Stimulated activated CD4-positive, alpha-beta T cell treated with anti-CD3 and anti-CD28 coated beads, Interleukin-12 subunit alpha, Interleukin-12 subunit beta, amount 100 ng/mL, for 4 hours (primary cell): ENCODE results near the gene TLX1.

Experiments used
- DNase-seq: peaks from one replicate; pipeline ENCODE4 v3.0.0-alpha.2; 2020

The TLX1 gene

DNA sequence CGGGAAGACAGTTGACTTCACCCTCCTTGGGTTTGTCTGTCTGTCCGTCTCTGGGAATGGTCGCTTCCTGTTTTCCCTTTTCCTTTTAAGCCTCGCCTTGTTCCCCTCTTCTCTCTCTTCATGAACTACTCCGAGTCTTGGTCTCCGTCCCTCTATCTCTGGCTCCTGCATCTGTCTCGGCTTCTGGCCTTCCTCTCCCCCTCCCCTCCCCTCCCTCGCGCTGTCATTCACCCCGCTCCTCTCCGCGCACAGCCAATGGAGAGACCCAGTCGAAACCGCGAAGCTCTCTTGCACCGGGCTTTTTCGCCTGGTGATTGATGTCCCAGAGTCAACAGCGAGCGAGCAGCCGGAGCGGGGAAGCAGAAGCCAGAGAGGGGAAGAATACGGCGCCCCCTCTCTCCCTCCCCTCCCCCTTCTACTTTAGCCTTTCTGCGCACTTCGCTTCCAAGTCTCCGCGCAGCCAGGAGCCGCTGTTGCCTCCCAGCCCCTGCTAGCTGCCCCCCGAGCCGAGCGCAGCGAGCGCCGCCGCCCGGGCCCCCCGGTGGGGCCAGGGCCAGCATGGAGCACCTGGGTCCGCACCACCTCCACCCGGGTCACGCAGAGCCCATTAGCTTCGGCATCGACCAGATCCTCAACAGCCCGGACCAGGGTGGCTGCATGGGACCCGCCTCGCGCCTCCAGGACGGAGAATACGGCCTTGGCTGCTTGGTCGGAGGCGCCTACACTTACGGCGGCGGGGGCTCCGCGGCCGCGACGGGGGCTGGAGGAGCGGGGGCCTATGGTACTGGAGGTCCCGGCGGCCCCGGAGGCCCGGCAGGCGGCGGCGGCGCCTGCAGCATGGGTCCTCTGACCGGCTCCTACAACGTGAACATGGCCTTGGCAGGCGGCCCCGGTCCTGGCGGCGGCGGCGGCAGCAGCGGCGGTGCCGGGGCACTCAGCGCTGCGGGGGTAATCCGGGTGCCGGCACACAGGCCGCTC lies at the start of gene TLX1:
TSS of gene TLX1 (plus strand) at position 317 of the 978 bp plus-strand sequence. CDS start at position 559, 242 bp downstream.
- no peak for DNase-seq

DNA sequence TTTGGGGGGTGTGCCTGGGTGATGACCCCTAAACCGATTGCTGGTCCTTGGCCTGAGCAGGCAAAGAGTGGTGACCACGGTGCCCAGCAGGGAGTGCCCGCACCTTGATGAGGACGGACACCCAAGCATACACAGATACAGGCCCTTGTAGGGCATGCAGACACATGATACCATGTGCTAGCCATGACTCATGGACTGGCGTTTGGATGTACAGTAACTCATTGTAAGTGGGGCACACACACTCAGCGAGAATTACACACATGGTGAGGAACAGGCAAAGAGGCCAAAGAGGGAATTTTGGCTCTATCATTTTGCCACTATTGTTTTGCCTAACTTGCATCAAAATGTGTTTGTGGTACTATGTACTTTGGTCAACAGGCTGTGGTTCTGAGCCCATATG lies 45.3 kb upstream of the TLX1 start:
- no peak for DNase-seq

DNA sequence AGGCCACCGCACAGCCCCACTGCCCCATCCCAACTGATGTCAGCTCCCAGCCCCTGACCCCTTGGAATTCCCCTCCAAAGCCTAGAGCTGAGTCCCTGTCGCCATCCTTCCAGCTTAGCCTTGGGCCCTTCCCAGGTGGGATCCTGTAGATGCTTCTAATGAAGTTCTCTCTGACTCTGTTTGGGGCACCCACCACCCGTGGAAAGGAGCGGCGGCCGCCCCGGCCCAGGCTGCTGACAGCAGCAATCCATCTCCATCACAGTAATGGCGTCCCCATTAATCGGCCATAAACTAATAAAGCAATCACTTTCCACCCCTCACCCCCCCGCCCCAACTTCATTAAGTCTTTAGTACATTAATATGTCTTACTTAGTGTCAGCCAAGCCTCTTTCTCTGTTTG lies 43.7 kb upstream of the TLX1 start:
- no peak for DNase-seq

DNA sequence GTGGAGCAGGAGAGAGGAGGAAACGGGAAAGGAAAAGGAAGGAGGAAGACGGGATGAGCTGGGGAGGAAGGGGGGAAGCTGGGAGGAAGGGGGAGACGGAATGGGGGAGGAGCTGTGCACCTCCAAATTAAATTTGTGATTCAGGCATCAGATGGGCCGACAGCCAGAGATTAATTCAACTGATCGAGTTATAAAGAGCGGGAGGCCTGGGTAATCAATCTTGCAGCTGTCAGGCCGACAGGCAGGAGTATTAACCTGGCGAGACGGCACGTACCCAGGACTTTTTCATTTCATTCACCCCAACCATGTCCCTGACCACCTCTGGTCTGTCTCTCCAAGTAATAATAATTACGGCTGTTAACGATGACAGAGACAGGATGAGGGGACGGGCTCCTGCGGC lies 43.1 kb upstream of the TLX1 start:
- no peak for DNase-seq

DNA sequence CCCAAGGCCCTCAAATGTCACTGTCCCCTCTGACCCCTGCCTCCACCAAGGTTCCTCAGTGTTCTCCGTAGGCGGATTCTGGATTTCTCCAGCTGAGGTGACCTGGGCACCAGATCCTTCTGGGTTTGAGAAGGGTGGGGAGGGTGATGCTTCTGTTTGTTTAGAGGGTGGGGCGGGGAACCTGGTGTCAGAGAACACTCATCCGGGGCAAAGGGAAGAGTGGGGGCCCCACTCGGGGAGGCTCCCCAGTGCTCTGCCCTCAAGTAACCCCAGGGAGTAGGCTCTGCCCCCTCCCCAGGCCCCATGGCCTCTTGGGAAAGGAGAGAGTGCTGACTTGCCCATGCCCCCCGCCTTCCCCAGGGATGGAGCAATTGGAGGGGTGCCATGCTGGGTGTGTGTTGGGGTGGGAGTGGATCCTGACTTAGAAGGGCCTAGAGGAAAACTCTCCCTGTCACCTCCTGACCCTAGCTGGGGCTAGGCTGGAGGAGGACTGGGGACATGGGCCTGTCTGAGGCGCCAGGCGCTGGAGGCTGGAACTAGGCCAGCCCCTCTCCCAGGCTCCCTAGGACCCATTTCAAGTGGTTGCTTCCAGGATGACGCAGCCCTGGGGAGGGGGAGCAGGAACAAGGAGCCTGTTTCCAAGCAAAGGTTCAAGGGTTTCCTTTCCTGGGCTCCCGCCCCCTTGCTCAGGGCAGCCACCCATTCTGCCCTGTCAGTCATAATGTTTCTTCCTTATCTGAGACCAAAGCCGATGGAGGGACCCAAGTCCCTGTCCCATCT lies 41.4 kb upstream of the TLX1 start:
- no peak for DNase-seq

DNA sequence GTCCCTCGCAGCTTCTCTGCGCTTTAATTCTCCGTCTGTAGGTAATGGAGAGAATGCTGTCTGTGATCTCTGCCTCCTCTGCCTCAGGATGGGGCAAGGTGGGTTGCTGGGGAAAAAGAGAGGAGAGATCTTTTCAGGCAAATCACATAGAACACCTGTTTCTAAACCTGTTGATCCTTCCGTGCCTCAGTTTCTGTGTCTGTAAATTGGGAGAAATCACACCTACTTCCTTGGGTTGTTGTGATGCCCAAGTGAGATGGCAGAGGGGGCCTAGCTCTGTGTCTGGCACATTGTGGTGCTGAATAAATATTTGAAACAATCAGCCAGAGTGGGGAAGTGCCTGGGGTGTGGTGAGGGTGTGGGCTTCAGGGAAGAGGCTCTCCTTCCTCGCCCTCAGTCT lies 40.5 kb upstream of the TLX1 start:
- DNase-seq: no peak

DNA sequence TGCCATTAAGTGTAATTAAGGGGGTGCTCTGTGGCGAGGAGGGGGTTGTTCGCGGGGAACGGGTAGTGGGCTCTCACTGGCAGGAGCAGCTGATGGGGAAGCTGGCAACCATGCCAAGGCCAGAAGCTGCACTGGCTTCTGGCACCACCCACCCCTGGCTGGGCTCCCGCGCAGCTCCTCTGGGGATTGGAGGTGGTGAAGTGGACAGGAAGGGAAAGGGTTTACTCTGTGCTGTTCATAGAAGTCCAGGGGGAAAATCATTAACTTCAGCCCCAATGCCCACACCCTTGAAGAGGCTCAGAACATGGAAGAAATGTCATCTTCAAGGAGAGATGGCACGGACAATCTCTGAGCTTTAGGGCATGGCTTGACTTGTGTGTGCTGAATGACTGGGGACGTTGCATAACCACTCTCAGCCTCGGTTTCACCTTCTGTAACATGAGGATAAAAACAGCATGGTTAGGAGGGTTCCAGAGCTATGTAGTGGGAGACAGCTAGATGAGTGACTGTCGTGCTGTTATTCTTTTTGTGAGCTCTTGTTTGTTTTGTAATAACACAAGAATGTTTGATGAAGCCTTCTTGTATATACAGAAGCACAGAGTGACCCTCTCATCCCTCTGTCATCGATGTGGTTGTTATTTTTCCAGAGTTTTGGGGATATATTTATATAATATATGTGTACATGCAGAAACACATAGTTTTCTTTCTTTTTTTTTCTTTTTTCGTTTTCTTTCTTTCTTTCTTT lies 39.4 kb upstream of the TLX1 start:
- no peak for DNase-seq

DNA sequence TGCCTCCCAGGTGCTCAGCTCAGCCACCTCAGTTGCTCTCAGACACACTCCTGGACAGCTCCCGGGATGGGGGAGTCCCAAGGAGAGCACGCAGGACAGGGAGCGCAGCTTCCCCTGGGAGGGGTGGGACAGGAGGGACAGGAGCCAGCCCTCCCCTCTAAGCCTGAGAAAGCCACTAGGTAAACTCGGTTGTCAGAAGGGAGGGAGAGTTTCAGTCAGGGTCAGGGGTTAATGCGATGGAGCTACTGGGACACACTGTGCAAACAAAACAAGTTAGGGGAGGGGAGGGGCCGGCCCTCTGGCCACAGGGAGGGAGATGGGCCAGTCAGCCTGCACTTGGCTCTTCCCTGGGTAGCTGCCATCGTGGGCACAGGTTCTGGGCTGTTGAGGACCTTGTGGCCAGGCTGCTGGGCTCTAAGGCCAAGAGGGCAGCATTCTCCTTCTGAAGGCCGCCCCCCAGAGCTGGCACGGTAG lies 38.2 kb upstream of the TLX1 start:
- no peak for DNase-seq

DNA sequence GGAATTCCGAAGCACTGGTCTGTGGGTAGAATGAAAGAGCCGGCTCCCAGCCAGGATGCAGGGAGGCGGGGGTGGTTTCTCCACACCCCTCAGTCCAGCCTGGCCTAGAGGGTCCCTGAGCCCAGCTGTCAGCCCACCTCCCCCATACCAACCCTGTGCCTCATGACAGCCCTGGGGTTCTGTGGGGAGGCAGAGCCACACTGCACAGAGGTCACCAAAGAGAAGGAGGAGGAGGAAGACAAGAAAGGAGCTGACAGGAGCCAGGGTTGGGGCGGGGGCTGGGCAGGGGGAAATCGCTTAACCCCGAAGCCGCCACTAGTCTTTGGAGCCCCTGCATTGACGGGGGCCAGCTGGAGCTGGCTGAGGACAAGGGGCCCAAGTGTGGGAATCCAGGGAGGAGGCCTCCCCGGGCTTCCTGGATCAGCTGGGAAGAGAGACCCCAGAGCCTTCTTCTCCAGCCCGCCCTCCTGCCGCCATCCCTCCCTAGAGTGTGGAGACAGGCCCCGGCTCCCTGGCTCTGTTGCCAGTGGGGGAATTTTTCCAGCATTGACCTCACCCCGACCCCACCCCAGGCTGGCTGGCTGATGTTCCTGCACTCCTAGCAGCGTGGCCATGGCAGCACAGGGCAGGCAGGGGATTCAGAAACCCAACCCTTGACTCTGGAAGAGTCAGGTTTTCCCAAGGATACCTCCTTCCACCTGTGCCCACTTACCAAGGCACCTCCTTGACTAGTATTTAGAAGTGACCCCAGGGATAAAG lies 36.8 kb upstream of the TLX1 start:
- DNase-seq: no peak

DNA sequence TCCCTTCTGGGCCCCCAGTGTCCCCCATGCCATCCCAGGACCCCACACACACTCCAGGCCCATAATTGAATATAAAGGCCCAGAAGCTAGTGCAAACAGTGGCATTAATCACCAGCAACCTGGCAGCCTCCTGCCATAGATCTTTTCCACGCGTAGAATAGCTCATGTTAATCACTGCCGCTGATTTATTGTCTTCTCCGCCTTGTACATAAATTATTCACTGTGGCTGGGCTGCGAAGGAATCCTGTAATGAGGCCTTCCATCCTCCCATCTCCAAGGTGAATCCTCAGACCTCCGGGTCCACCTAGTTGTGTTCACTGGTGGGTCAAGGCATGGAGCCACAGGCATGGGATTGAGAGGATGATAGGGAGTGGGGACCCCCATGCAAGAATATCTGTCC lies 36.1 kb upstream of the TLX1 start:
- DNase-seq: no peak

DNA sequence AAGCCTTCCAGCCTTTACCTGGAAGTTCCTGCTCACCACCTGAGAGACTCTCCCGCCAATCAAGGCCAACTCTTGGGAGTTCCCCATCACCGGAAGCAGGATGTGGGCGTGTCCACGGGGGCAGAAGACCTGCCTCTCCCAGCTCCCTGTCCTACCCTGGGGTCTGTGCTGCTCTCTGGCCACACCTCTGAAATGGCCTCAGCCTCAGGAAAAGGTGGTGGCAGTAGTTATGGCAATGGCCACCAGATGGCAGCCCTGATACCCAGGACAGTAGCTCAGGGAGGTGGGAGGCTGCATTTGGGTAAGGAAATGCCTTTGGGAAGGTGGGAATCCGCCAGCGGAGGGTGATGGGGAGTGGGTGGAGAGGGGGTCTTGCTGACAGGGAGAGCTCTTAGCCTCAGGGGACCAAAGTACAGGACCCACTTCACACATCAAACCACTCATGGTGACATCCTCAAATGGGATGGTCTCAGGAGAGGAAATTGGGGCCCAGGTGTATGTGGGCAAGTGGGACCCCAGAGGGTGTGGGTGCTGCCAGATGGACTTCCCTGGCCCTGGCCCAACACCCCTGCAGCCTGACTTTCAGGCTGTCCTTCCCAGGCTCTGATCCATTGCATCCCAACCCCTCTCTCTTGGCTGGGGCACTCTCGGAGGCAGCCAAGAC lies 35.4 kb upstream of the TLX1 start:
- DNase-seq: peak; percentile 63

DNA sequence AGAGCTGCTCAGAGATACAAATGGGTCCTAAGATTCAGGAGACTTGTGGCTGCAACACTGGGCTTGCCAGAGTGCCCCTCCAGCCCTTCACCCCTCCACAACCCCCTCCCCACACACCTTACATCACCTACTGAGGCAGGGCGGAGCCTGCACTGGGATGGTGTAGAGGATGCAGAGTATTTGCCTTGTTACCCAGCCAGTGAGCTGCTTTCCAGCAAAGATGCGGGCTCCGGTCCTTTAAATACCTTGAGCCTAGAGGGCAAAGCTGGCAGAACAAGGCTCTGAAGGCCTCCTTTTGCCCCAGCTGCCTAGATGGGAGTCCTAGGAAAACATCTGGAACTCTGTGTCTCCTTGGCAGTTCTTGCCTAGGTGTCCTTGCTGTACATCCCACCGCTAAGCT lies 34.7 kb upstream of the TLX1 start:
- DNase-seq: no peak

DNA sequence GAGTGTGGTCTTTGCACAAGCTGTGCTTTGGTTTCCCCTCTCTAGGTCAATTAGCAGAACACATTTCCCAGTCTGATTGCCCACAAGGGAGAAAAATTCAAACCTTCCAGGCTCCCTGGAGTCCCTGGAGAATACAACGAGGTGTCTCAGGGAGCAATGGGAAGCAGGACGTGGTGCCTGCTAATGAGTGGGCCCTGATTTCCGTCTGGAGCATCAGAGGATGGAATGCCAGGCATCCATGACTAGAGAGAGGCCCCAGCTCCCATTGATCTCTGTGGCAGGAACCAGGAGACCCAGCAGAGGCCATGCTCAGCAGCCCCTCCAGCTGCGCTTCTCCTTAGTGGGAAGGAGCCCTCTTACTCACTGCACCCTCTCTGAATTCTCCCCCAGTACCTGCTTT lies 33.2 kb upstream of the TLX1 start:
- no peak for DNase-seq

DNA sequence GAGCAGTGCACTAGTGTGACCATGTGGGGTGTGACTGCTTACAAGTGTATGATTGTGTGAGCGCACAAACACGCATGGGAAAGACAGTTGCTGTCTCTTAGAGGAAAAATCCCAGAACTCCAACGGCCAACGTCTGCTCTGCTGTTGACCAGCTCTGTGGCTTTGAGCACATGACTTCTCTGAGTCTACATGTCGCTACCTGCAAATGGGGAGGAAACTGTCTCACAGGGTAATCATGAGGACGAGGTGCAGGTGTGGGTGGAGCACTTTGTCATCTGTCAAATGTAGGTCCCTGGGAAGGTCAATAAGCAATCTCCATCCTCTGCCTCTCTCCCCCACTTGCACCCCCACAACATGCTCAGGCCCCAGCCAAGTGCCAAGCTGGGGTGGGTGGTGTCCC lies 31.2 kb upstream of the TLX1 start:
- no peak for DNase-seq

DNA sequence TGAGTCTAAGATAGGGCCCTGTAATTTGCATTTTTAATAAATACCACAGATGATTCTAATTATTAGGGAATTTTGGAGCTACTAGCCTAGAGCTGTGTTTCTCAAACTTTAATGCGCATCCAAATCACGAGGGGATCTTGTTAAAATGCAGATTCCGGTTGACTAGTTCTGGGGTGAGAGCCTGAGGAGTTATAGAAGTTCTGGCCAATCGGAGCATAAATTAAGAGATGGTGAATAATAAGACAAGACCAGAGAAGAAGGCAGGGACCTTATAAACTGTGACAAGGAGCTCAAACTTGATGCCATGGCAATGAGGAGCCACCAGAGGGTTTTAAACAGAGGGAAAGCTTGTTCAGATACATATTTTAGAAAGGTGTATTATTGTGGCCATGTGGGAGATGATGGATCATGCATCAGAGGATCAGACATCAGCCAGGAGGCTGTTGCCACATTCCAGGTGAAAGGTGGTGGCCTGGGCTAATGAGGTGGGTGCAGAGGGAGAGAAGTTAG lies 29.7 kb upstream of the TLX1 start:
- no peak for DNase-seq

DNA sequence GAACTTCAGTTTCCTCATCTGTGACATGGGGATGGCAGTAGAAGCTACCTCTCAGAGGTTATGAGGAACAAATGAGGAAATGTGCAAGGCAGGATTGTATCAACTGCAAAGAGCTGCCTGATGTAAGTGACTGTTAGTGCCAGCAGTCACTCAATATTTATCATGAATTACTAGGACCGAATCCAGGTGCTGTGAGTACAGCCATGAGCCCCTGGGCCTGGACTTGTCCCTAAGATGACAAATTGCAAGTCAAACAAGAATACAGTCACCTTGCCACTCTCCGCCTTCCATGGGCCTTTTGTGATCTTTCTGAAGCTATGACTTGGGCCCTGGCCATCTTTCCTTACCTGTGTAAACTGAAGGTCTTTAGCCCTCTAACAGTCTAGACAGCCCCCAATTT lies 27.7 kb upstream of the TLX1 start:
- no peak for DNase-seq

DNA sequence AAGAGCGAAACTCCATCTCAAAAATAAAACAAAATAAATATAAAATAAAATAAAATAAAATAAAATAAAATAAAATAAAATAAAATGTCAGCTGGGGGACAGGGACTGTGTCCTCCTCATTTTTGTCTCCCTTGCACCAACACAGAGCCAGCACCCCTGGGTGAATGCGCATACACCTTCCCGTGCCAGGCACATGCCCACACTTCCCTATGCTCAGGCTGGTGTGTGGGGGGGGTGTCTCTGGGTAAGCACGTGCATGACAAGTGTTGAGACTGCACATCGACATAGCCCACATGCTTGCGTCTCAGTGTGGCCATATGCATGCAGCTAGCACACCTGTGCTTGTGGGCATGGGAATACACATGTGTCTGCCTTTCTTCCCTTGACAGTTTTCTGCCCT lies 24.7 kb upstream of the TLX1 start:
- DNase-seq: no peak

DNA sequence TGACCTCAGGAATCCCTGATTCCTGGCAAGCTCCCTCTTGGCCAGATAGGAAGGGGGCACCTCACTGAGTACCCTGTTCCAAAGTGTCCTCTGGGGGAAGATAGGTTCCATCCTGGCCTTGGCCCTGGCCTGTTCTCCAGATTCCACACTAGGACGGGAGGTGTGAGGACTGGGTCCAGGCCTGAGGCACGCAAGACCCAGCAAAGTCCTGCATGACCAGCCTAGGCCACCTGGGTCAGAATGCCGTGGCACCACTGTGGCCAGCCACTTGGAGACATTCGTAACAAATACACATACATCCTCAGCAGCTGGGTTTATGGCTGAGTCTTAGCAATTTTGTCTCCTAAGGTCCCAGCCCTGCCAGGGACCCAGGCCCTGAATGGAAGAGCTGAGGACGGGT lies 23.3 kb upstream of the TLX1 start:
- DNase-seq: no peak

DNA sequence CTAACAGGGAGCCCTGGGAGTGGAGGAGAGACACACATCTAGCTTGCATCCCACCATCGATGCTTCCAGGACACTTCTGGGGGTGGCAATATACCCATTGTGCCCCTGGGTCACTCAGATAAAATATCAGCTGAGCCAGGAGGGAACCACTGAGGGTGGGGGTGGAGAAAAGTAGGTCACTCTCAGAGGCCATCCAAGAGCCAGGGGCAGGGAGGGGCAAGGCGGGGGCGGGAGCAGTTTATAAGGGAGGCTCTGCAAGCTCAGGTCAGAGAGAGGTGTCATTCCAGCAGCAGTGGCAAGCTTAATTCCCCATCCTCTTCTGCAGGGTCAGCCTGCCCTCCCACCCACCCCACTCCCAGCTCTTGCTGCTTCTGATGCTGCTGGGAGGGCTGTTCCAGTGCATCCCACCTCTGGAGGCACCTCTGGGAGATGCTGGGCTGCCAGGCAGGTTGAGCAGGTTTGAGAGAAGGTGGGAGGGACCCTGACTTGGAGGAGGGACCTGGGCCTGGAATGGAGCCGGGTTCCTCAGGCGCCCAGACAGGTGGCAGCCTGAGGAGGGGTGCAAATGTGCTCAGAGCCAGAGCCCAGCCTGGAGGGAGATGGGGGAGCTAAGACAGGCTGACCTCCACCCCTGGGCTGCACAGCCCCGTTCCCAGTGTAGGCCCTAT lies 20.1 kb upstream of the TLX1 start:
- DNase-seq: no peak

DNA sequence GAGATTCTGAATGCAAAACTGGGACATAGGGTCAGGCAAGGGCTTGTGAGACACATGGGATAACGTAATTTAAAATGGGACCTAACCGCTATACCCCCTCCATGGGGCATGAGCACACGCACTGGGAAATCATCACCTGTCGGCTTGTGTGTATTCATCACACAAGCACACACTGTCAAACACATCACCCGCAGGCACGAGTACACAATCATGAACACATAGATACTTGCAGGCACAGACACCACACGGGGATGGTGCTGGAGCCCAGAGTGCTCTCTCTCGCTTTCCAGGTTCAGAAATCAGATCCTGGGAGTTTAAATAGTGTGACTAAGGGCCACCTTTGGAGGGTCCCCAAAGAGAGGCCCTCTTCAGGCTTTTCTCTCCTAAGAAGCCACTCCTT lies 19.6 kb upstream of the TLX1 start:
- no peak for DNase-seq
